A673 (cell line): ENCODE measurements around the gene HNRNPH3. TPM values are rescaled to one million over a fixed set of nuclear protein-coding genes. Genes with fewer than 3 reads are reported as not detected.

Experiments used
- BruUV-seq: library from RNA; stranded (reverse); fragments of 400-500 nt; replicated peaks from 2 replicates; lab custom pipeline; 2021; lab: Mats Ljungman, UMichigan
- CTCF ChIA-PET: fragments of 300-600 bp; sonication (Branson Sonifier 250); formaldehyde crosslinking; loops from one replicate; lab custom pipeline; 2022; ENCODE audit warnings: antibody characterized with exemption; lab: Charles Lee
- POLR2A ChIA-PET: fragments of 300-600 bp; sonication (Branson Sonifier 250); formaldehyde crosslinking; loops from one replicate; lab custom pipeline; 2022; ENCODE audit warnings: antibody characterized with exemption; ENCODE audit not compliant: low non-redundant PET; lab: Charles Lee
- DNase-seq: peaks from one replicate; pipeline ENCODE4 v3.0.0-alpha.2; 2015; ENCODE audit warnings: low spot score
- H3K27ac ChIP-seq: fragments of 200-600 bp; sonication (generic); 2 replicates; pipeline ENCODE4 v1.5.1; 2016; ENCODE audit warnings: mixed run types, low read depth, mild to moderate bottlenecking, mixed read lengths, antibody characterized with exemption, low read length; ENCODE audit not compliant: poor library complexity, severe bottlenecking
- H3K27me3 ChIP-seq: fragments of 200-600 bp; sonication (generic); replicated peaks from 2 replicates; pipeline ENCODE4 v1.6.1; 2017; ENCODE audit warnings: mixed run types, low read depth, mild to moderate bottlenecking, mixed read lengths, antibody characterized with exemption, low read length; ENCODE audit not compliant: insufficient read depth, poor library complexity
- H3K36me3 ChIP-seq: fragments of 200-600 bp; sonication (generic); 2 replicates; pipeline ENCODE4 v1.6.1; 2016; ENCODE audit warnings: mixed run types, mild to moderate bottlenecking, mixed read lengths, antibody characterized with exemption, low read length; ENCODE audit not compliant: insufficient read depth, poor library complexity, severe bottlenecking
- H3K4me1 ChIP-seq: fragments of 200-600 bp; sonication (generic); 2 replicates; pipeline ENCODE4 v1.6.1; 2017; ENCODE audit warnings: mixed run types, mild to moderate bottlenecking, mixed read lengths, antibody characterized with exemption, low read length; ENCODE audit not compliant: insufficient read depth, poor library complexity, severe bottlenecking
- H3K4me3 ChIP-seq: fragments of 200-600 bp; sonication (generic); 2 replicates; pipeline ENCODE4 v1.5.1; 2016; ENCODE audit warnings: low read depth, mixed run types, mild to moderate bottlenecking, mixed read lengths, low read length; ENCODE audit not compliant: poor library complexity, severe bottlenecking
- H3K9me3 ChIP-seq: fragments of 200-600 bp; sonication (generic); 2 replicates; pipeline ENCODE4 v1.6.1; 2016; ENCODE audit warnings: mixed run types, low read depth, mild to moderate bottlenecking, mixed read lengths, antibody characterized with exemption, low read length; ENCODE audit not compliant: poor library complexity, severe bottlenecking
- CTCF ChIP-seq: fragments of 300-800, 200-600 bp; sonication (generic); conservative IDR thresholded peaks from 2 replicates; pipeline ENCODE4 v1.5.1; 2017; ENCODE audit warnings: low read depth, mild to moderate bottlenecking, antibody characterized with exemption, low read length, moderate library complexity, mixed read lengths
- EZH2 ChIP-seq: fragments of 200-600 bp; sonication (generic); IDR thresholded peaks from 2 replicates; pipeline ENCODE4 v1.6.1; 2017; ENCODE audit warnings: borderline replicate concordance, low read depth, mild to moderate bottlenecking, mixed read lengths, antibody characterized with exemption, low read length; ENCODE audit not compliant: poor library complexity, severe bottlenecking
- intact Hi-C: fragments of 100-400 bp; cut with micrococcal nuclease; formaldehyde crosslinking; loops from one replicate; pipeline ENCODE4 v1.10.0; 2022; ENCODE audit not compliant: unreplicated experiment
- total RNA-seq: library from RNA; stranded (reverse); gene quantifications from 2 replicates; pipeline ENCODE4 v1.2.3, GENCODE V29; 2021

HNRNPH3 gene
- total RNA-seq, 1 experiment from 2014 or later: 251 TPM

DNA sequence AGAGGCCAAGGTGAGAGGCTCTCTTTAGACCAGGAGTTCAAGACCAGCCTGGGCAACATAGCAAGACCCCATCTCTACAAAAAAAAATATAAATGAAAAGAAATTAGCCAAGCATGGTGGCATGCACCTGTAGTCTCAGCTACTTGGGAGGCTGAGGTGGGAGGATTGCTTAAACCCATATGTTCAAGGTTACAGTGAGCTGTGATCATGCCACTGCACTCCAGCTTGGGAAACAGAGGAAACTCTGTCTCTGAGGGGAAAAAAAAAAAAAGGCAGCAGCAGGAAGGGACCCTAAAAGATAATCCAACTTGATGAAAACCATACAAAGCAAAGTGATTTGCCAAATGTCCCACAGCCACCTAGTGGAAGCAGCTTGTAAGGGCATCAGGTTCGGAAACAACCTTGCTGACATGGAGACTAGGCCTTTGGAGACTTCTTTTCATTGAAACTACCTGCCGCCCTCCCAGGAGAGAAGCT, 16.4 kb downstream of the HNRNPH3 start:
- no peaks in the 10 kb centered on the region for H3K9me3 ChIP-seq
- POLR2A ChIA-PET: no interaction called here
- intact Hi-C loops: loop anchor here (5.0 kb wide), 1 partner anchor 136 kb away; no protein-coding TSS in a partner anchor
- no TSS peak for BruUV-seq
- no peaks in the 10 kb centered on the region for H3K4me1 ChIP-seq
- no peak overlapping the region for H3K4me3 ChIP-seq
- H3K36me3 ChIP-seq: peaks cover 48% of the 10 kb centered on the region
- TF ChIP-seq EZH2 (no peak), CTCF (peak; percentile 83)
- CTCF ChIA-PET: interaction anchor here (0.6 to 1.2 kb wide), 8 partner anchors 9 to 788 kb away, joined by 3 to 7 read pairs (median 4); partner anchors contain the start of gene ATOH7
- H3K27ac ChIP-seq: no peak overlapping the region
- H3K27me3 ChIP-seq: no peaks in the 10 kb centered on the region
- peak; percentile 81 for DNase-seq

DNA sequence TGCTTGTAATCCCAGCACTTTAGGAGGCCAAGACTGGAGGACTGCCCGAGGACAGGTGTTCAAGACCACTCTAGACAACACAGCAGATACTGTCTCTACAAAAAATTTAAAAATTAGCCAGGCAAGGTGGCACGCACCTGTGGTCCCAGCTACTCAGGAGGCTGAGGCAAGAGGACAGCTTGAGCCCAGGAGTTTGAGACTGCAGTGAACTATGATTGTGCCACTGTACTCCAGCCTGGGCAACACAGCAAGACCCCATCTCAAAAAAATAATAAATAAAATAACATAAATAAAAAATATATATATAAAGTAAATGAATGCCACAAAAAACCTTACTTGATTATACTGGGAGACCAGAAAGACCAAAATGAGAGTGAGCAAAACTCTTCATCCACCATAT, 21.7 kb downstream of the HNRNPH3 start:
- POLR2A ChIA-PET: interaction anchor here (0.7 kb wide), 1 partner anchor 14 kb away, joined by 3 read pairs; no protein-coding TSS in a partner anchor
- TF ChIP-seq EZH2: no peak
- no peak for TF ChIP-seq CTCF
- H3K27me3 ChIP-seq: no peaks in the 10 kb centered on the region

GRCh38 chr10:68359189-68359588, 27.3 kb downstream of the HNRNPH3 start:
- ChIA-PET POLR2A (no interaction called here), CTCF (no interaction called here)
- H3K36me3 ChIP-seq: peaks cover 21% of the 10 kb centered on the region
- H3K4me3 ChIP-seq: no peak overlapping the region
- no peaks in the 10 kb centered on the region for H3K4me1 ChIP-seq
- no TSS peak for BruUV-seq
- TF ChIP-seq CTCF: no peak
- TF ChIP-seq EZH2: no peak
- H3K9me3 ChIP-seq: no peaks in the 10 kb centered on the region
- H3K27ac ChIP-seq: no peak overlapping the region
- intact Hi-C loops: no loop called here
- no peaks in the 10 kb centered on the region for H3K27me3 ChIP-seq
- DNase-seq: no peak

More for the DNA sequence above, 21.7 kb downstream of the HNRNPH3 start:
- Histone ChIP-seq H3K4me3 (no peak overlapping the region), H3K36me3 (peaks cover 13% of the 10 kb centered on the region), H3K4me1 (no peaks in the 10 kb centered on the region), H3K9me3 (no peaks in the 10 kb centered on the region), H3K27ac (no peak overlapping the region)
- DNase-seq: no peak
- no TSS peak for BruUV-seq
- intact Hi-C loops: no loop called here
- CTCF ChIA-PET: no interaction called here
